Choroid plexus epithelial cell (primary cell): ENCODE measurements around the gene SLC22A4.

Experiments
- DNase-seq: peaks from one replicate; pipeline ENCODE4 v3.0.0-alpha.2; 2010; ENCODE audit warnings: low read depth
- H3K4me3 ChIP-seq: 2 replicates; pipeline ENCODE4 v1.5.1; 2011; ENCODE audit warnings: low read depth, mild to moderate bottlenecking, control low read depth, low read length, moderate library complexity
- TF ChIP-seq, protein P1 (sequence below): conservative IDR thresholded peaks from 2 replicates; pipeline ENCODE4 v1.5.1; 2011; ENCODE audit warnings: low read depth, mild to moderate bottlenecking, control low read depth, inconsistent platforms, low read length, moderate library complexity

The SLC22A4 gene

DNA sequence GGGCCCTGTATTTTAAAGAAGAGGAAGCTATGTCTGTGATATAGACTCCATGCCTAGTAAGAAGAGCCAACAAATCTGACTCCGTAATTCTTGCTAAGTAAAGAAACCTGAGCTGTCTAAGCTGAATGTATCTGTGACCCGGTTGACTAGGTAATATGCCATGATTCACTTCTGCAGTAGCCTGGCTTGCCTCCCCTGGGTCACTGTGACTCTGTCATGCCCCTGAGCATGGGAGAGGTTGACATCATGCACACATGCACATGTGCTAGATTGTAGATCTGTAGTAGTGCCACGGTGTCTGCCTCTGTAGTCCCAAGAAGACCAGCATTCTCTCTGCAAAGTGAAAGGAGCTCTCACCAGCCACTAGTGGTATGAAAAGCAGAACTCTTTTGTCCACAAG, 84.4 kb downstream of the SLC22A4 start:
- no peak overlapping the region for H3K4me3 ChIP-seq
- TF ChIP-seq, protein P1, sequence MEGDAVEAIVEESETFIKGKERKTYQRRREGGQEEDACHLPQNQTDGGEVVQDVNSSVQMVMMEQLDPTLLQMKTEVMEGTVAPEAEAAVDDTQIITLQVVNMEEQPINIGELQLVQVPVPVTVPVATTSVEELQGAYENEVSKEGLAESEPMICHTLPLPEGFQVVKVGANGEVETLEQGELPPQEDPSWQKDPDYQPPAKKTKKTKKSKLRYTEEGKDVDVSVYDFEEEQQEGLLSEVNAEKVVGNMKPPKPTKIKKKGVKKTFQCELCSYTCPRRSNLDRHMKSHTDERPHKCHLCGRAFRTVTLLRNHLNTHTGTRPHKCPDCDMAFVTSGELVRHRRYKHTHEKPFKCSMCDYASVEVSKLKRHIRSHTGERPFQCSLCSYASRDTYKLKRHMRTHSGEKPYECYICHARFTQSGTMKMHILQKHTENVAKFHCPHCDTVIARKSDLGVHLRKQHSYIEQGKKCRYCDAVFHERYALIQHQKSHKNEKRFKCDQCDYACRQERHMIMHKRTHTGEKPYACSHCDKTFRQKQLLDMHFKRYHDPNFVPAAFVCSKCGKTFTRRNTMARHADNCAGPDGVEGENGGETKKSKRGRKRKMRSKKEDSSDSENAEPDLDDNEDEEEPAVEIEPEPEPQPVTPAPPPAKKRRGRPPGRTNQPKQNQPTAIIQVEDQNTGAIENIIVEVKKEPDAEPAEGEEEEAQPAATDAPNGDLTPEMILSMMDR: no peak

DNA sequence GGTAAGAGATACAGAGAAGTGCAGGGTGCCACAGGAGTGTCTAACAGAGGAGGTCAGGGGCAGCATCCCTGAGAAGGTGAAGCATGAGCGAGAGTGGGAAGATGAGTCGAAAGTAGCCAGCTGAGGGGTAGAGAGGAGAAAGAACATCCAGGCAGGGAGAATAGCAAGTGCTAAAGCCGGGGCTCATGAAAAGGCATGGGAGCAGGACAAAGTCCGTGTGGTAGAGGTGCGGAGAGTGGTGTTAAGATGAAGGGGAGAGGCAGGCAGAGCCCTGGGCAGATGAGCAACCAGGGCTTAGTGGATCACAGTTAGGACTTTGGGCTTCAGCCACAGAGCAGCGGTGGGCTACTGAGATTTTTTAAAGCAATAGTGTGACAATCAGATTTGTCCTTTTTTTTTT, 85.9 kb downstream of the SLC22A4 start:
- no peak overlapping the region for H3K4me3 ChIP-seq
- DNase-seq: no peak
- TF ChIP-seq, protein P1: no peak

More for the DNA sequence above, 84.4 kb downstream of the SLC22A4 start:
- peak; percentile 14 for DNase-seq

GRCh38 chr5:132380741-132381140, 86.5 kb downstream of the SLC22A4 start:
- TF ChIP-seq, protein P1: no peak
- H3K4me3 ChIP-seq: no peak overlapping the region
- DNase-seq: no peak

DNA sequence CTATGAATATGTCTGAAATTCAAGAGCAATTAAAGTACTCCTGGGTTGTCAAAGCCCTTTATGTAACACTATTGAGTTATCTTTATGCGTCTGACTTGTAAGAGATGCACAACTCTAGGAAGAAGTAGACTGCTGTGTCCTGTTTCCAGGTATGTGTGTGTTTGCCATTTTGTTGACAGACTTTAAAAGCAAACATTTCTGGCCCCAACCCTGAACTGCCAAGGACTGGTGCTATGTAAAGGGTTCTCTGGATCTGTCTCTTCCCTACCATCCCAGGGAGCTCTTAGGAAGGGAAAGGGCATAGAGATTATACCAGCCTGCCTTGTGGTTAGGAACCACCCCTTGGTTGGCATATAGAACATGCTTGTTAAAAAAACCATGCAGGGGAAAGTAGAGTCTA, 87.4 kb downstream of the SLC22A4 start:
- no peak overlapping the region for H3K4me3 ChIP-seq
- TF ChIP-seq, protein P1: no peak

GRCh38 chr5:132383261-132383660, 89.1 kb downstream of the SLC22A4 start:
- DNase-seq: no peak

More for the DNA sequence above, 87.4 kb downstream of the SLC22A4 start:
- no peak for DNase-seq

DNA sequence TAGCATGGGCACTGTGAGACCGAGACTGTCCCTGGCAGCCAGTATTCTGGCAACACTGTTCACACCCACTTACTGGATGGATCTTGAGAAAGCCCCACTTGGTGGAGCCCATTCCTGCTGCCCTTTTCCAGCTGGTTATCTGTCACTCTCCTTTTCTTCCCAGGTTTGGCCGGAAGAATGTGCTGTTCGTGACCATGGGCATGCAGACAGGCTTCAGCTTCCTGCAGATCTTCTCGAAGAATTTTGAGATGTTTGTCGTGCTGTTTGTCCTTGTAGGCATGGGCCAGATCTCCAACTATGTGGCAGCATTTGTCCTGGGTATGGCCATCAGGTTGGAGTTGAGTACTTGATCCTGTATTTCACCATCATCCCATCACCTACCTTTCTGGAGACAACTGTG, 89.8 kb downstream of the SLC22A4 start:
- DNase-seq: no peak
- H3K4me3 ChIP-seq: no peak overlapping the region
- TF ChIP-seq, protein P1: no peak

More at GRCh38 chr5:132383261-132383660, 89.1 kb downstream of the SLC22A4 start:
- no peak overlapping the region for H3K4me3 ChIP-seq
- TF ChIP-seq, protein P1: no peak

DNA sequence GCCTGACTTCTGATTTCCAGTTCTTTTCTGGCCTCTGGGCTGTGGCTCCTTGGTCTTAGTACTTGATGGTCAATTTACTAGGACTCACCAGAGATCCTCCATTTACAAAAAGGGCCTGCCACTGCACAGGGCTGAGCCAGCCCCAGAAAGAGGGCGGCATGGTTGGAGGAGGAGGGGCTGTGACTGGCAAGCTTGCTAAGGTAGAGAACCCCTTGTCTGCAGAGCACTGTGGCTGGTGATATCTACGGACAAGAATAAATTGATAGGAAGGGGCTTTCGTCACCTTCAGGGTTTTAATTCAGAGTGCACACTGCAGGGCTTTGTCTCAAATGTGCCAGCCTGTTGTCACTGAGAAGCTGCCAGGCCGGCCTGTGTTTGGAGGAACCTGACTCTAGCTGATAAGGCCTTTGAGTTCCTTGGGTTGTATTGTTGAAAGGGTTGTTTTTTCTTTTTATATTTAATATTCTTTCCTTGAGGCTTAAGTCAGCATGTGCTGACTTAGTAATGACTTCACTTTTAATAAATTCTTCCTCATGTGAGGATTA, 90.4 kb downstream of the SLC22A4 start:
- DNase-seq: no peak
- TF ChIP-seq, protein P1: no peak
- no peak overlapping the region for H3K4me3 ChIP-seq
